NCI-H526 (cell line): ENCODE data around the gene LDLRAD4.
A peak's percentile ranks its signal among the peaks of the same experiment; 100 is the strongest.

Source experiments
- DNase-seq, 2 experiments: peaks; one replicate each; lab custom pipeline; 2025; lab: John Stamatoyannopoulos, UW

The LDLRAD4 gene

GRCh38 chr18:13447621-13448334, 229.2 kb downstream of the LDLRAD4 start:
- DNase-seq = peak; percentile 79 to 88

GRCh38 chr18:13448335-13448795, 229.8 kb downstream of the LDLRAD4 start:
- DNase-seq = peak in 1 of 2 experiments; percentile 44

- DNase-seq = no peak
Measured at GRCh38 chr18:13449651-13450050, 231.1 kb downstream of the LDLRAD4 start.

- no peak for DNase-seq
Measured at GRCh38 chr18:13450289-13451212, 232.0 kb downstream of the LDLRAD4 start.

GRCh38 chr18:13451213-13451540, 232.6 kb downstream of the LDLRAD4 start:
- no peak for DNase-seq

GRCh38 chr18:13451661-13452387, 233.3 kb downstream of the LDLRAD4 start:
- DNase-seq = no peak

GRCh38 chr18:13452388-13452811, 233.8 kb downstream of the LDLRAD4 start:
- DNase-seq = no peak

- DNase-seq = peak in 1 of 2 experiments; percentile 18
Measured at GRCh38 chr18:13452871-13453680, 234.5 kb downstream of the LDLRAD4 start.

GRCh38 chr18:13453714-13454113, 235.2 kb downstream of the LDLRAD4 start:
- peak in 1 of 2 experiments; percentile 16 for DNase-seq

- DNase-seq = no peak
Measured at GRCh38 chr18:13454363-13455150, 236.0 kb downstream of the LDLRAD4 start.

- no peak for DNase-seq
Measured at GRCh38 chr18:13455471-13455870, 236.9 kb downstream of the LDLRAD4 start.

- DNase-seq = no peak
Measured at GRCh38 chr18:13455960-13456481, 237.5 kb downstream of the LDLRAD4 start.

GRCh38 chr18:13456736-13457271, 238.2 kb downstream of the LDLRAD4 start:
- DNase-seq = no peak

GRCh38 chr18:13457327-13457726, 238.8 kb downstream of the LDLRAD4 start:
- DNase-seq = no peak

GRCh38 chr18:13460946-13461345, 242.4 kb downstream of the LDLRAD4 start:
- no peak for DNase-seq

- no peak for DNase-seq
Measured at GRCh38 chr18:13461469-13461868, 242.9 kb downstream of the LDLRAD4 start.

GRCh38 chr18:13461936-13462335, 243.4 kb downstream of the LDLRAD4 start:
- DNase-seq = no peak

- DNase-seq = no peak
Measured at GRCh38 chr18:13462686-13463085, 244.1 kb downstream of the LDLRAD4 start.

- no peak for DNase-seq
Measured at GRCh38 chr18:13463526-13464210, 245.1 kb downstream of the LDLRAD4 start.
